ENCODE data around the gene CISD3.

CISD3 gene

DNA sequence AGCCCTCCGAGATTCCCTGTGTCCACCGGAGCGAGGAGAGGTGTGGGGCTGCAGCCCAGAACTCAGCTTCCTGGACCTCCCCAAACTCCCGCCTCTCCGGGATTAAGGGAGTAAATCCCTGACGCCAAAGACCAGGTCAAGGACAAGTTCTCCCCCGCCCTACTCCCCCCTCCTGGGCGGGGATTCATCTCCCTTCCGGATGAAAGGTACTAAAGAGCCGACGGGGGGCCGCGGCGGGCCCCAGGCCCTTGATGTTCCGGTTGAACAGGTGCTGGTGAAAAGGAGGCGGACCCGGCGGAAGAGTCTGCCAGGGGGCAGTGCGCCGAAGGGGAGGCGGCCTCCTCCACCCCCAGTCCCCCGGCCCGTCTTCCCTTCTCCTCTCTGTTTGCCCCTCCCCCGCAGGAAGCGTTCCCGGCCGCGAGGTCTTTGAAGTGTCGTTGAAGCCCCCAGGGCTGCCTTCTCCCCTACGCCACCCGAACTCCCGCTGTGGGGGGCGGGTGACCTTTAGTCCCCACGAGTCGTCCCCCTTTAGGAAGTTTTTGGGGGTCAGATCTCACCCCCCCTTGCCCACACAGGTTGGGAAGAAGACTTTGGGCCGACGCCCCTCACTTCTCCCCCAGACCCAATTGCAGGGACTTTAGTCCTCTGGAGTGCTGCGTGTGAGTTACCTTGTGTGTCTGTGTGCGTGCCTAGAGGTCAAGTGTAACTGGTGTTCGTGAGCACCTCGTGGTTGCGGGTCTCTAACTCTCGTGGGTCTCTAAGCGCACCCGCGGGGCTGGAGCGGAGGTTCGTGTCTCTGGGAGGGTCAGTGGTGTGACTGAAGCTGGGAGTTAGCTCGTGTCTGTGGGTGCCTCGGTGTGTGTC lies 26.2 kb upstream of the CISD3 start:
- TF ChIP-seq POLR2A (IDR thresholded peaks at IDR 0.05; ENCODE audit: low read length): peak; percentile 40
- TF ChIP-seq GATA1 (IDR thresholded peaks at IDR 0.05; ENCODE audit: low read depth, low read length): no peak
- DNase-seq: peak; percentile 67 to 72

DNA sequence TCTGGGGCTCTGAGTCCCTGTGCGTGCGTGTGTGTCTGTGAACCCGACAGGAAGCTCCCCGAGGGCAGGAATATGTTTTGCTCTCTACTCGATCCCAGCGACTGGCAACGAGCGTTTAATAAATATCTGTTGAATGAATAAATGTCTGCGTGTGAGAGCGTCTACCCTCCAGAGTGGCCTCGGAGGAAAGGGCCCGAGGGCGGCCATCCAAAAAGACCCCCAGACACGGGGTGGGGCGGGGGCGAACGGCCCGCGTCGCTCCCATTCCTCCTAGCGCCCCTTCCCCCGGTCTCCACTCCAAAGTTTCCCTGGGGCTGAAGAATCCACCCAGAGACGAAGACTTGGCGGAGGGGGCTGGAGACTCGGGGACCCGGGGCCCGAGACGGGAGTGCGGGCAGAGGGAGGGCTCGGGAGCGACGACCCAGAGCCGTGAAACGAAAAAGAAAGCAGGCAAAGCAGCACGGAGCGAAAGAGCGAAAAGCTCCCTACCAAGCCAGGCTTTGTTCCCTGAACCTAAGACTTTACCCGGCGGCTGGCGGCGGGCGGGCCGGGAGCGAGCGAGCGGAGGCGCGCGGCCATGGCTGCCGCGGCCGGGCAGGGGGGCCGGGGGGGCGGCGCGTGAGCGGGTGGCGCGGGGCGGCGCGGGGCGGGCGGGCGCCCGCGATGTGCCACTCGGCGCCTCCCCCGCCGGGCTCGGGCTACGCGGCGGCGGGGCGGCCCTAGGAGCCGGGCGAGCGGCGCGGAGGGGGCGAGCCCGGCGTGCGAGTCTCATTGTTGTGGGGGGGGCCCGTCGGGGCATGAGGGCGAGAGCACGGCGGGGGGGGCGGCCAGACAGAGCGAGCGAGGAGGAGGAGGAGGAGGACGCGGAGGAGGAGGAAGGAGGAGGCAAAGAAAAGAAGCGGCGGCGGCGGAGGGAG lies 25.3 kb upstream of the CISD3 start, which contains the start of gene MLLT6:
TSS of gene MLLT6 (plus strand) at position 668 of the 917 bp plus-strand sequence. CDS start 360 bp downstream, outside the sequence.
- peak; percentile 83 to 90 for DNase-seq
- TF ChIP-seq POLR2A (IDR thresholded peaks at IDR 0.05; ENCODE audit: low read length) (peak; percentile 42), GATA1 (IDR thresholded peaks at IDR 0.05; ENCODE audit: low read depth, low read length) (no peak)

DNA sequence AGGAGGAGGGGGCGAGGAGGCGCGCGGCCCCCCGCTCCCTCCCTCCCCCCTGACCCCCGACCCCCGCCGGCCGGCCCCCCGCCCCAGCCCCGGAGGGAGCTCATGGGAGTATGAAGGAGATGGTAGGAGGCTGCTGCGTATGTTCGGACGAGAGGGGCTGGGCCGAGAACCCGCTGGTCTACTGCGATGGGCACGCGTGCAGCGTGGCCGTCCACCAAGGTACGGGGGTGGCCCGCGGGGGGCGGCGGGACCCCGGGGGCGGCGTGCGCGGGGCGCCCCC lies 24.7 kb upstream of the CISD3 start:
- TF ChIP-seq GATA1 (IDR thresholded peaks at IDR 0.05; ENCODE audit: low read depth, low read length): no peak
- no peak for TF ChIP-seq POLR2A (IDR thresholded peaks at IDR 0.05; ENCODE audit: low read length)
- DNase-seq: peak; percentile 50 to 57

DNA sequence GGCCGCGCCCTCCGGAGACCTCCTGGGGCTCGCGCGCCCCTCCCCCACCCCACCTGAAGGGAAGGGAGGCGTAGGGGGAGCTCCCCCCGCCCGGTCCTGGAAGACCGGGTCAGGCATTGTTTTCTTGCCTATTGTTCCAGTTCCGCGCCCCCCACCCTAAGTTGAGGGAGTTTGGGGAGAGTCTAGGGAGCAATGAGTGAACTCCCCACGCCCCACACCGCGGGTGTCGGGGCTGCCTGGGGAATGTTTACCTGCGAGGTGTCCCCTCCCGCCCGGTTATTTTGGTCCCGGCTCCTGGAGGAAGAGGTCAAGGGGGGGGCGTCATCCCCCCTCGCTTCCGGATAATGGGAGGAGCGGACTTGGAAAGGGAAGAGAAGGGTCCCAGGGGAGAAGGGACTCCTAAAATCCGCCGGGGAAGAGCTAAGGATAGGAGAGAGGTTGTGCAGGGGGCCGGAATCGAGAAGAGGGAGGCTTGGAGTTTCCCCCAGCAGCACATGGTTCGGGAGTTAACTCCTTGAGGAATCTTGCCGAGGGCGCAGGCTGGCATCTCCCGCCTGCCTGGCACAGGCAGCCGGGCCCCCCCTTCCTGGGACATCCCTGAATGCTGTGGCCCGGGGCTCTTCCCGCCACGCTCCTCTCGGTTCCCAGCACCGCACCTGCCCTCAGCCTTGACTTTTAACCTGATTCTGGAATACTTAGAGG lies 24.2 kb upstream of the CISD3 start:
- no peak for DNase-seq
- no peak for TF ChIP-seq GATA1 (IDR thresholded peaks at IDR 0.05; ENCODE audit: low read depth, low read length)
- TF ChIP-seq POLR2A (IDR thresholded peaks at IDR 0.05; ENCODE audit: low read length): no peak

DNA sequence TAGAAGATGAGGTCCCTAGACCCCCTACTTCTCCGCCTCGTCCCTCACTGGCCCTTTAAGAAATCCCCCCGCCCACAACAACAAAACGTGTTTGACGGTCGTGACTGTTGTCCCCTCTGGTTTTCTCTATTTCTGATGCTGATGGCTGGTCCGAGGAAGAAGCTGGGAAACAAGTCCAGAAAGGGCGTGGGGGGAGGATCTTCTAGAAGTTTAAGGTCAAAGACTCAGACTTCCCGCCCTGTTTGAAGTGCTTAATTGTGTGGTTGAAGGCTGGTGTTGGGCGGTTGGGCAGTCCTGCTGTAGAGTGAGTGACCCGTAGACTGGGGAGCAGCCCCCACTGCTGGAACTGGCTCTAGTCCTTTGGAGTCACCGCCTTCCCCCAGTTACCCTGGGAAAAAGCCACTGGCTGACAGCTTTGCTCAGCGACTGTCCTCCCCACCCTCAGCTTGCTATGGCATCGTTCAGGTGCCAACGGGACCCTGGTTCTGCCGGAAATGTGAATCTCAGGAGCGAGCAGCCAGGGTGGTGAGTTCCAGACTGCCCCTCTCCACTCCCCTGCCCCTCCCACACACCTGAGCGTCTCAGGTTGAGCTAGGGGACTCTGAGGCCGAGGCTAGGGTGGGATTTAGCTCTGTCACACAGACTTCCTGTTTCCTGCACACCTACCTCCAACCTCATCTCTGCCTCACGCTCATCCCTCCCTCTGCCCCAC lies 23.5 kb upstream of the CISD3 start:
- peak; percentile 25 to 32 for DNase-seq
- TF ChIP-seq POLR2A (IDR thresholded peaks at IDR 0.05; ENCODE audit: low read length): no peak
- TF ChIP-seq GATA1 (IDR thresholded peaks at IDR 0.05; ENCODE audit: low read depth, low read length): no peak

DNA sequence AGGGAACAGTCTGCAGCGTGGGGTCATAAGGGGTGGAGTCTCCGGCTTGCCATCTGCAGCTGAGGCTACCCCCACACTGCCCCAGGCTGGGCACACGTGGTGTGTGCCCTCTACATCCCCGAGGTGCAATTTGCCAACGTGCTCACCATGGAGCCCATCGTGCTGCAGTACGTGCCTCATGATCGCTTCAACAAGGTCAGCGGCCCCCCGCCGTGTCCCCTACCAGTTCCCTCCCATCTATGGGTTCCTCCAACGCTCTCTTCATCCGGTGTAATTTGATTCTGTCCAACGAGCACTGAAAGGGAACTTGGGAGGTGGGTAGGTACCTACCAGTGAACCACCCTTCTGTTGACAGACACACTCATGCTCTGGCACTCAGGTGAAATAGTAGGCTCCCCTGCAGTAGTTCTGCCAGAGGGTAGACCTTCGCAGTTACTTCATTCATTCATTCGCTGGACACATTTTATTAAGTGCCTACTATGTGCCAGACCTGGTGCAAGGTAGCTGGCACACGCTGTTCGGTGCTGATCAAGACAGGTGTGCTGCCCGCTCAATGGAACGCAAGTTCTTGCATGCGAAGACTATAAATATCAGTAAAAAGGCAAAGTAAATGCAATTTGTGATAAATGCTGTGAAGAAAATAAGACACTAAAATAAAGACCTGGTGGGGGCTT lies 22.3 kb upstream of the CISD3 start:
- TF ChIP-seq GATA1 (IDR thresholded peaks at IDR 0.05; ENCODE audit: low read depth, low read length) (no peak), POLR2A (IDR thresholded peaks at IDR 0.05; ENCODE audit: low read length) (no peak)
- DNase-seq: no peak

DNA sequence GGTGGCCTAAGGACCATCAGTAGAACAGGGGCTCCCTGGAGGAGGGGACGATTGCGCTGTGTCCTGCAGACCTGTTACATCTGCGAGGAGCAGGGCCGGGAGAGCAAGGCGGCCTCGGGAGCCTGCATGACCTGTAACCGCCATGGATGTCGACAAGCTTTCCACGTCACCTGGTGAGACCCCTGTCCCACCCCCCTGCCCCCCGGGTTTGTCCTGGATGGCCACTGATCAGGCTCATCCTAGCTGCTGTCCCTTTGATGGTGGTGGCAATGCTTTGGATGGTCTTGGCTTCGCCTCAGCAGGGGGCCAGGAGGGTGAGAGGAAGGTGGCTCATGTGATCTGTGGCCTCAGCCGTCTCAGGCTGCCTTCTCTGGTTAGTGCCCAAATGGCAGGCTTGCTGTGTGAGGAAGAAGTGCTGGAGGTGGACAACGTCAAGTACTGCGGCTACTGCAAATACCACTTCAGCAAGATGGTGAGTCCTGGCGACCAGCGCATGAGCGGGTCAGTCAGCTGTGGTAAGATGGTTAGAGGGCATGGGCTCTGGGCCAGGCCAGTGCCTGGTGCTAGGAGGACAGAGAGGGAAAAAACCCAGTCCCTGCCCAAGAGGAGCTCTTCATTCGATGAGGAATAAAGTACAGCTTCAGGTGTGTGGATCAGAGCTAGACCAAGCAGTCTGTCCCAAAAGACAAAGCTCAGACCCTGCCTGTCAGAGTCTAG lies 20.9 kb upstream of the CISD3 start:
- TF ChIP-seq GATA1 (IDR thresholded peaks at IDR 0.05; ENCODE audit: low read depth, low read length) (no peak), POLR2A (IDR thresholded peaks at IDR 0.05; ENCODE audit: low read length) (no peak)
- no peak for DNase-seq

DNA sequence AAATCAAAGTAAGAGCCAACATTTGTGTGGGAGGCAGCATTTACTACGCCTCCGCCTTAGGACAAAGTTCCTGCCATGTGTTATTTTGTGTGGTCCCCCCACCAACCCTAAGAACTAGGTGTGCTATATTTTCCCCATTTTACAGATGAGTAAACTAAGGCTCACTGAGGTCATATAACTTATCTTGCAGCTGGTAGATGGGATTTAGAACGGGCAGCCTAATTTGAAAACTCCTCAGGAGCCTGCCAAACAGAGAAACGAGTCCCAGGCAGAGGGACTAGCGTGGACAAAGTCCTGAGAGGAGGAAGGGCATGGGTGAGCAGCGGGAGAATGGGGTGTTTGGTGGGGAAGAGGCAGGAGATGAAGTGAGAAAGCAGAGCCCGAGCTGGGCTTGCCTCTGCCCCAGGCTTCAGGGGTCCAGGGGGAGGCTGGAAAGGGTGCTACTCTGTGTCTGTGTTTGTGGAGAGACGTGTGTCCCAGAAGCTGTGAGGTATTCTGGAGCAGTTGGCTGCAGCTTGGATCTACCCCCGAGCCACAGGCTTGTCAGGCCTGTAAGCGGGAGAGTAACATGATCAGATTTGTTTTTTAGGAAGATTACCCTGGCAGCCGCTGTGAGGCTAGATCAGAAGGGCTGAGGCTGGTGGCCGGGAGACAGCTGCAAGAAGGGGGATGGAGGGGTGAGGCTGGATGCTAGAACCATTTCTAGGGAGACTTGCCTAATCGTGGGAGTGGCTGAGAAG lies 20.1 kb upstream of the CISD3 start:
- no peak for TF ChIP-seq POLR2A (IDR thresholded peaks at IDR 0.05; ENCODE audit: low read length)
- TF ChIP-seq GATA1 (IDR thresholded peaks at IDR 0.05; ENCODE audit: low read depth, low read length): no peak
- DNase-seq: no peak

DNA sequence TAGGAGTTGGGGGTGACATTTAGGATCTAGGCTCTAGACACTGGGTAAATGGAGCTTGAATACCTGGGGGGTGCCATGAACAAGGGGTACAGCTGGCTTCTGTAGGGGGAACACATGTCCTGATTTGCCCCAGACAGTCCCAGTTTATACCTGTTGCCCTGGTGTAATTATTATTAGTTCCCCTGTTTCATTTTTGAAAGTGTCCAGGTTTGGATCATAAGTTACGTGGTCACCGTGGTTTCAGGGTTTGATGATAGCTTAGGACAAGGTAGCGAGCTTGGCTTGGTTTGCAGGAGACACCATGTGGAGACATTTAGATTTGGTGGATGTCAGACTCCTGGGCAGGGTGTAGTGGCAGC lies 19.6 kb upstream of the CISD3 start:
- DNase-seq: no peak
- TF ChIP-seq GATA1 (IDR thresholded peaks at IDR 0.05; ENCODE audit: low read depth, low read length): no peak
- no peak for TF ChIP-seq POLR2A (IDR thresholded peaks at IDR 0.05; ENCODE audit: low read length)

DNA sequence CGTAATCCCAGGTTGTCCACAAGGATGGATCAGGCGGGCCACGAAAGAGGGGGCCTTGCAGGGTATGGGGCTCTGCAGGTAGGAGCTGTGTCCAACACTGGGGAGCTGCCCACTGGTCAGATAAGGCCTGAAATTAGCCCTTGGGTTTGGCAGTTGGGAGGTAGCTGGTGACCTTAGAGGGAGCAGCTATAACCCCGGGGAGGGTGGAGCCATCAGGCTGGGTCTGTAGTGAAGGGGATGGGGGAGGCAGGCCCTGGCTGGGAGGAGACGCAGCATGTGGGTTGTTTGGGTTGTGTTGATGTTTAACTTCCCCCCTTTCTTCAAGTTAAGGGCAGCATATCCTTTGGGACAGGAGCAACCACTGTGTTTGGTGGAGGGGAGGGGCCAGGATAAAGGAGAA lies 19.2 kb upstream of the CISD3 start:
- no peak for DNase-seq
- TF ChIP-seq POLR2A (IDR thresholded peaks at IDR 0.05; ENCODE audit: low read length) (no peak), GATA1 (IDR thresholded peaks at IDR 0.05; ENCODE audit: low read depth, low read length) (no peak)

DNA sequence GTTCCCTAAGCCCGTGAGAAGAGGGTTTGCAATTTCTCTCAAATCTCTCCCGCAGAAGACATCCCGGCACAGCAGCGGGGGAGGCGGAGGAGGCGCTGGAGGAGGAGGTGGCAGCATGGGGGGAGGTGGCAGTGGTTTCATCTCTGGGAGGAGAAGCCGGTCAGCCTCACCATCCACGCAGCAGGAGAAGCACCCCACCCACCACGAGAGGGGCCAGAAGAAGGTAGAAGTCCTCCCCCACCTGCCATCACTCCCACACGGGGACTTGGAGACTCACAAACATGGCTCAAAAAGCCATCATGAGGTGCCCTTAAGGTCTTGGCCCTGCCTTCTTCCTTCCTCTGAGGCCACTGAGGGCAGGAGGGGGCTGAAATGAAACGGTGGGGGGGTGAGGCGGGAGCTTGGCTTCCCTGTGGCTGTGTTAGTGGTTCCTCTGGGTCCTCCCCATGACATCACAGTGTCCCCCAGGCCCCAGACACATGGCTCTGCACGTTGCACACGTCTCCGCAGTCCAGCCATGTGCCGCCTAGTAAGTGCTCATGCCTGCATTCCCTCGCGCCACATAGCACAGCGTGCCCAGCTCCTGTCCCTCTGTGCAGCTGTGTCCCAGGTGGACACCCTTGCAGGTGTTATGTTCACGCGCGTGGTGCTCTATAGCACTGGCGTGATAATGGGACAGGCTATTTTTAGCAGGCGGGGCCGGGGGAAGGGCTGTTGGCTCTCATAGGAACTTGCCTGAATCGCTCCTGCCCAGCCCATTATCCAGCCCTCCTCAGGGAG lies 18.2 kb upstream of the CISD3 start:
- DNase-seq: no peak
- TF ChIP-seq POLR2A (IDR thresholded peaks at IDR 0.05; ENCODE audit: low read length) (no peak), GATA1 (IDR thresholded peaks at IDR 0.05; ENCODE audit: low read depth, low read length) (no peak)
